Natural killer cell treated with Interleukin-12 subunit alpha and Interleukin-12 subunit beta and Interleukin-15 and Interleukin-18, amount 100 ng/mL, for 72 hours (primary cell): Measurements from ENCODE around the gene DNASE1L1. TPM values are rescaled to one million over a fixed set of nuclear protein-coding genes. Genes with fewer than 3 reads are reported as not detected.

Experiments
- ATAC-seq, 2 donors: fragments of 150-1000 bp; cut with Tn5 transposase in 1 of 2; sonication (Bioruptor Pico), chemical (Tn5 transposase) in 1 of 2; 2 replicates each; pipeline ENCODE4 v1.10.0; 2021
- DNase-seq: peaks from one replicate; pipeline ENCODE4 v3.0.0; 2022; ENCODE audit warnings: low spot score
- H3K27ac Mint-ChIP-seq, 2 donors: 1 replicate in 1 of 2; 2 replicates in 1 of 2; pipeline ENCODE4 v1.8.0; 2022; ENCODE audit warnings: mixed read lengths in 2 of 2, mild to moderate bottlenecking in 1 of 2, moderate library complexity in 1 of 2
- H3K27me3 Mint-ChIP-seq, 2 donors: 1 replicate in 1 of 2; 2 replicates in 1 of 2; pipeline ENCODE4 v1.8.0; 2022; ENCODE audit warnings: mixed read lengths in 2 of 2
- H3K36me3 Mint-ChIP-seq: one replicate; pipeline ENCODE4 v1.8.0; 2022; ENCODE audit warnings: mixed read lengths
- H3K4me1 Mint-ChIP-seq, 2 donors: 1 replicate in 1 of 2; 2 replicates in 1 of 2; pipeline ENCODE4 v1.8.0; 2022; ENCODE audit warnings: low read depth in 2 of 2, mixed read lengths in 2 of 2, mild to moderate bottlenecking in 1 of 2
- H3K4me3 Mint-ChIP-seq: one replicate; pipeline ENCODE4 v1.8.0; 2022; ENCODE audit warnings: mixed read lengths
- H3K9me3 Mint-ChIP-seq: 2 replicates; pipeline ENCODE4 v1.8.0; 2022; ENCODE audit warnings: mixed read lengths
- total RNA-seq, 2 donors: library from RNA; stranded (reverse); gene quantifications; one replicate each; pipeline ENCODE4 v1.2.3, GENCODE V29; 2022

Gene DNASE1L1
- total RNA-seq, 2 donors from 2014 or later = 12.4 to 14.6 TPM

GRCh38 chrX:154369449-154370299, 39.4 kb downstream of the DNASE1L1 start:
- ATAC-seq (peak in 1 of 2 donors; percentile 19), DNase-seq (no peak)
- no peaks in the 10 kb centered on the region for H3K36me3 Mint-ChIP-seq
- peaks cover 12 to 38% of the 10 kb centered on the region in 2 donors for H3K4me1 Mint-ChIP-seq
- no peaks in the 10 kb centered on the region for H3K27me3 Mint-ChIP-seq
- peak overlapping the region; percentile 87 for H3K4me3 Mint-ChIP-seq
- no peaks in the 10 kb centered on the region for H3K9me3 Mint-ChIP-seq
- H3K27ac Mint-ChIP-seq = peak overlapping the region; percentile 85 to 86

DNA sequence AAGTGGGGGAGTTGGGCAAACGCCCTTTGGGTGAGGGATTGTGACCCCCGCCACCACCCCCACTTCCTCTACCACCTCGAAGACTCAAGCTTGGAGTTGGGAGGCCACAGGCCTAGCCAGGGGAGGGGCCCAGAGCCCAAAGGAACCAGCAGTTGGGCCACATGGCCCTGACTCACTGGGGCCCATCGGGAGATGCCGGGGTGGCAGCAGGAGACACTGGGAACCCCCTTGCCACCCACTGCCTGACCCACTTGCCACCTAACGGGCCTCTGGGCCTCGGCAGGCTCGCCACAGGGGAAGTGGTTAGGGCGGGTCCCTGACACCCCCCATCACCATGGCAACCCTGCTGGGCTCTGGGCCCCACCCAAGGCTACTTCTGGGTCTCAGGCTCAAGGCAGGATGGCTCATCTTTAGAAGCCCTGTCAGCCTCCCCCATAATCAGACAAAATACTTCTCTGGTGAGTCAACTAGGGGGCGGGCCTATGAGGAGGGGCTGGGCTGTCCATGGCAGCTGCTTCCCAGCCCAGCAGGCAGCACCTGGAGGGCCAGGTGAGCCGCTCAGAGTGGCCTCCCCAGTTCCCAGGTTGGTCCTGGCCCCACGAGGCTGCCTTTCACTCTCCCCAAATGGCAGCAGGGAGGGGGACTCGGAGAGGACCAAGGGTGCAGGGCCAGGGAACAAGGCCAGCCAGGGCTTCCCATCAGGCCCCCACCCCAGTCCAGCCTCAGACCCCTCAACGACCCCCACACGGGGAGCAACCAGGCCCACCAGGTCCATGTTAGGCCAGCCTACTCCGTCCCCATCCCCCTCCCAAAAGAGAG, 40.2 kb downstream of the DNASE1L1 start:
- no peaks in the 10 kb centered on the region for H3K36me3 Mint-ChIP-seq
- peak overlapping the region; percentile 87 for H3K4me3 Mint-ChIP-seq
- H3K27ac Mint-ChIP-seq = peak overlapping the region; percentile 85 to 89
- DNase-seq (peak; percentile 98), ATAC-seq (peak; percentile 79 to 84)
- no peaks in the 10 kb centered on the region for H3K27me3 Mint-ChIP-seq
- H3K9me3 Mint-ChIP-seq = no peaks in the 10 kb centered on the region
- H3K4me1 Mint-ChIP-seq = peaks cover 12 to 39% of the 10 kb centered on the region in 2 donors

GRCh38 chrX:154367474-154368308, 41.4 kb downstream of the DNASE1L1 start:
- no peaks in the 10 kb centered on the region for H3K9me3 Mint-ChIP-seq
- peak overlapping the region; percentile 85 to 89 for H3K27ac Mint-ChIP-seq
- H3K27me3 Mint-ChIP-seq = no peaks in the 10 kb centered on the region
- no peaks in the 10 kb centered on the region for H3K36me3 Mint-ChIP-seq
- peaks cover 11 to 42% of the 10 kb centered on the region in 2 donors for H3K4me1 Mint-ChIP-seq
- peak overlapping the region; percentile 82 for H3K4me3 Mint-ChIP-seq
- DNase-seq (no peak), ATAC-seq (no peak)

DNA sequence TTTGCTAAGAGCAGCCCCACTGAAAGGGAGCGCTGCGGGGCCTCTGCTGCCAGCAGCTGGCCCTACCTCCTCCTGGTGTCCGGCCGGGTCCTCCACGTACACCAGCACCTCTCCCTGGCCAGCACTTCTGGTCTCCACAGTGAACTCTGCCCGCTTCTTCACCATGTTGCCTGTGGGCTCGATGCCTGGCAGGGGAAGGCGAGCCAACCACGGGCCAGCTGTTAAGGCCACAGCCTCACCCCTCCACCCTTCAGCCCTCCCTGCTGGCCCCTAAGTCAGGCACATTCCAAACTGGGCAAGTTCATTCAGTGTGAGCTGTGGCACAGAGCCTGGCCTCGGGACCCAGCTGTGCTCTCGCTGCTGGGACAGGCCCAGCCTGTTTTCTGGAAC, 42.4 kb downstream of the DNASE1L1 start:
- Mint-ChIP-seq H3K27me3 (no peaks in the 10 kb centered on the region), H3K4me1 (peaks cover 6 to 37% of the 10 kb centered on the region in 2 donors), H3K9me3 (no peaks in the 10 kb centered on the region), H3K27ac (peak overlapping the region; percentile 49 to 66), H3K36me3 (no peaks in the 10 kb centered on the region), H3K4me3 (no peak overlapping the region)
- DNase-seq (no peak), ATAC-seq (no peak)

- Mint-ChIP-seq H3K27ac (peak overlapping the region; percentile 49 to 66), H3K27me3 (no peaks in the 10 kb centered on the region), H3K36me3 (no peaks in the 10 kb centered on the region), H3K9me3 (no peaks in the 10 kb centered on the region), H3K4me3 (peak overlapping the region; percentile 39), H3K4me1 (peaks cover 6 to 36% of the 10 kb centered on the region in 2 donors)
- no peak for ATAC-seq
- DNase-seq = no peak
Observed at GRCh38 chrX:154365997-154366665, 42.9 kb downstream of the DNASE1L1 start.

GRCh38 chrX:154365052-154365600, 43.9 kb downstream of the DNASE1L1 start:
- no peaks in the 10 kb centered on the region for H3K36me3 Mint-ChIP-seq
- H3K27ac Mint-ChIP-seq = peak overlapping the region; percentile 46 to 53
- H3K4me1 Mint-ChIP-seq = peaks cover 6 to 37% of the 10 kb centered on the region in 2 donors
- no peaks in the 10 kb centered on the region for H3K27me3 Mint-ChIP-seq
- H3K4me3 Mint-ChIP-seq = peak overlapping the region; percentile 12
- no peak for DNase-seq
- ATAC-seq = no peak
- H3K9me3 Mint-ChIP-seq = no peaks in the 10 kb centered on the region

DNA sequence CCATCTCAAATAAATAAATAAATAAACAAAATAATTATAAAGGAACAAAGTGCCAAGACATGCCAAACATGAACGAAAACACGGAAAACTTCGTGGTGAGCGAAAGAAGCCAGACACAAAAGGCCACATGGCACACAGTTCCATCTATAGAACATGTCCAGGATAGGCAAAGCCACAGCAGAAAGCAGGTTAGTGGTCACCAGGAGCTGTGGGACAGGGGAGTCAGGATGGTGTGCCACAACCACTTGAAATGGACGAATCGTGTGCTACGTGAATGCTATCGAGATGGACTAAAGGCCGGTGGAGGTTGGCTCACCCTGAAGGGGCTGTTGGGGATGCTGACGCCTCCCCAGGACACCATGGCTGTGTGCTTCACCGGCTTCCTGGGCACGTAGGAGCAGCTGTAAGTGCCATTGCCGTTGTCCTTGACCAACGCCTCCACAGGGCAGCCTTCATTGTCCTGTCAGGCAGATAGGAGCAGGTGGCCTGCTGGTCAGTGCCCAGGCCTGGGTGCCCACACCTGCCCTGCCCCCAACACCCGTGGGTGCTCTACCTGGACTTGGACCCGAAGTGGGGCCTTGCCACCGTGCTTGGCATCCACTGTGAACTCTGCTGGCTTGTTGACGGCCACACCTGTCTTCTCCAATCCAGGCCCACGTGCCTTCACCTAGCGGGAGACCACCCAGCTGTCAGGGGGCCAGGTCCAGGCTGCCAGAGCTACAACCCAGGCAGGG, 45.2 kb downstream of the DNASE1L1 start:
- Mint-ChIP-seq H3K36me3 (no peaks in the 10 kb centered on the region), H3K4me1 (peaks cover 7 to 34% of the 10 kb centered on the region in 2 donors), H3K4me3 (no peak overlapping the region)

DNA sequence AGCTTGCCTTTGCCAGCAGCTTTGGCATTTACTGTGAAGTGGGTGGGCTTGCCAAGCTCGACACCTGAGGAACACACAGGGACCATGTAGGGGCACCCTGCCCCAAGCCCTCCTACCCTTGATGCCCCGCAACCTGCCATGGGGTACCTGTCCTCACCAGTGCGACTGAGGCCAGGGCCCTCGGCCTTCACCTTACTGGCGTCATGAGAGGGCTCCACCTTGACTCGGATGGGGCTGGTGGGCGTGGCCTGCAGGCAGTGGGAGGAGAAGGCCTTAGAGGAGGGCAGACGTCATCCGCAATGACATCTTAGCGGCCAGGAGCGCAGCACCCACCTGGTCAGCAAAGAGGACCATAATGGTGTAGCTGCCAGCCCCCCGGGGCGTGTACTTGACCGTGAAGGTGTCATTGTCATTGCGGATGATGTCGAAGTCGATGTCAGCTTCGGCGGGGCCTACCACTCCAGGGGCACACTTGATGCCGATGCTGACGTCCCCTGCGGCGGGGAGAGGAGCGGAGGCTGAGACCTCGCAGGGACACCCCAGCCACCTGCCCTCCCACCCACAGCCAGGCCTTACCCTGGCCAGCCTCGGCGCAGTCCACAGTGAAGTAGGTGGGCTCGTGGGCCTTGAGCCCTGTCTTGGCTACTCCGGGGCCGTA, 46.8 kb downstream of the DNASE1L1 start:
- Mint-ChIP-seq H3K36me3 (no peaks in the 10 kb centered on the region), H3K4me1 (peaks cover 5 to 32% of the 10 kb centered on the region in 2 donors), H3K4me3 (no peak overlapping the region), H3K27me3 (no peaks in the 10 kb centered on the region), H3K9me3 (no peaks in the 10 kb centered on the region), H3K27ac (no peak overlapping the region)
- ATAC-seq (no peak), DNase-seq (no peak)

More for the DNA sequence above, 45.2 kb downstream of the DNASE1L1 start:
- no peak overlapping the region for H3K27ac Mint-ChIP-seq
- H3K27me3 Mint-ChIP-seq = no peaks in the 10 kb centered on the region
- no peak for DNase-seq
- no peaks in the 10 kb centered on the region for H3K9me3 Mint-ChIP-seq
- ATAC-seq = no peak

DNA sequence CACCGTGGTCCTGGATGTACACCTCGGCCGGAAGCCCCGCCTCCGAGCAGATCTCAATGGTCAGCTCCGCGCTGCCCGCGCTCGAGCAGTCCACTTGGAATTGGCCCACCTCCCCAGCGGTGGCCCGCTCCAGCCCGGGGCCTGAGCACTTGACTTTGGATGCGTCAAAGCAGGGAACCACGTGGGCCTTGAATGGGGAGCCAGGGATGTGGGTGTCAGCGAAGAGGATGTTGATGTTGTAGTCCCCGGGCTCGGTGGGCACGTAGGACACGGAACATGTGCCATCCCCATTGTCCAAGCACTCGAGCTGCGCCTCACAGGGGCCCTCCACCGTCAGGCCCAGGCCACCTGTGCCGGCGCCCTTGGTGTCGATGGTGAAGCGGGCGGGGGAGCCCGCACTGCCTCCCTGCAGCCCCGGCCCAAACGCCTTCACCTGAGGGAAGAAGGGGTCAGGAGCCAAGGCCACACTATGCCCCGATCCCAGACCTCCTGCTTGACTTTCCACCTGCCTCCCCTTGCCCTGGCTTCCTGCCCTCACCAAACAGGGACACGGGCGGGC, 48.8 kb downstream of the DNASE1L1 start:
- peaks cover 5 to 24% of the 10 kb centered on the region in 2 donors for H3K4me1 Mint-ChIP-seq
- H3K27ac Mint-ChIP-seq = peak overlapping the region in 1 of 2 donors; percentile 10
- H3K9me3 Mint-ChIP-seq = no peaks in the 10 kb centered on the region
- no peaks in the 10 kb centered on the region for H3K27me3 Mint-ChIP-seq
- H3K36me3 Mint-ChIP-seq = no peaks in the 10 kb centered on the region
- no peak overlapping the region for H3K4me3 Mint-ChIP-seq
- ATAC-seq = no peak
- DNase-seq = no peak

GRCh38 chrX:154359362-154360154, 49.5 kb downstream of the DNASE1L1 start:
- Mint-ChIP-seq H3K27ac (no peak overlapping the region), H3K36me3 (no peaks in the 10 kb centered on the region), H3K27me3 (no peaks in the 10 kb centered on the region), H3K9me3 (no peaks in the 10 kb centered on the region), H3K4me3 (no peak overlapping the region), H3K4me1 (peaks cover 5 to 18% of the 10 kb centered on the region in 2 donors)
- DNase-seq (no peak), ATAC-seq (no peak)

DNA sequence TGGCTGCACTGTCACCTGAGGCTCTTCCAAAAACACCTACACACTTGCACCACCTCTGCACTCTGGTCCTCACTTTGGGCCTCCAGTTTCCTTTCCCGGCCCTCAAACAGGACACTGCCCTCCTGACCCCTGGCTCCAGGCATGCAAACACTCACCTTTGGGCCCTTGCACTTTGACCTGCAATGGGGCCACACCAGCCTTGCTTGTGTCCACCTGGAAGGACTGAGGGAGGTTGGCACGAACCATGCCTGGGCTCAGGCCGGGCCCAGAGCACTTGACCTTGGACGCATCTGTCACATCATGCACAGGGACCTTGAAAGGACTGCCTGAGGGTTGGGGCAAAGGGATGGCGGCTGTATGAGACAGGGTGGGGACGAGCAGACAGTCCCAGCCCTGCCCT, 50.2 kb downstream of the DNASE1L1 start:
- Mint-ChIP-seq H3K4me1 (peaks cover 5 to 22% of the 10 kb centered on the region in 2 donors), H3K36me3 (no peaks in the 10 kb centered on the region), H3K9me3 (no peaks in the 10 kb centered on the region), H3K27me3 (no peaks in the 10 kb centered on the region), H3K4me3 (peak overlapping the region; percentile 44), H3K27ac (peak overlapping the region in 1 of 2 donors; percentile 9)
- no peak for DNase-seq
- no peak for ATAC-seq
